AG10803 (cell line): Measurements from ENCODE around the gene ACE2.

Source experiments
- DNase-seq: peaks from one replicate; pipeline ENCODE4 v3.0.0; 2010; ENCODE audit warnings: low read depth
- H3K4me3 ChIP-seq: 2 replicates; pipeline ENCODE4 v1.5.1; 2011; ENCODE audit warnings: mild to moderate bottlenecking, low read length, control low read depth
- TF ChIP-seq, protein P1 (sequence below): conservative IDR thresholded peaks from 2 replicates; pipeline ENCODE4 v1.5.1; 2011; ENCODE audit warnings: mild to moderate bottlenecking, low read length, control low read depth, inconsistent platforms

Gene ACE2

GRCh38 chrX:15605226-15605625 is 4.5 kb upstream of the ACE2 start:
- TF ChIP-seq, protein P1, sequence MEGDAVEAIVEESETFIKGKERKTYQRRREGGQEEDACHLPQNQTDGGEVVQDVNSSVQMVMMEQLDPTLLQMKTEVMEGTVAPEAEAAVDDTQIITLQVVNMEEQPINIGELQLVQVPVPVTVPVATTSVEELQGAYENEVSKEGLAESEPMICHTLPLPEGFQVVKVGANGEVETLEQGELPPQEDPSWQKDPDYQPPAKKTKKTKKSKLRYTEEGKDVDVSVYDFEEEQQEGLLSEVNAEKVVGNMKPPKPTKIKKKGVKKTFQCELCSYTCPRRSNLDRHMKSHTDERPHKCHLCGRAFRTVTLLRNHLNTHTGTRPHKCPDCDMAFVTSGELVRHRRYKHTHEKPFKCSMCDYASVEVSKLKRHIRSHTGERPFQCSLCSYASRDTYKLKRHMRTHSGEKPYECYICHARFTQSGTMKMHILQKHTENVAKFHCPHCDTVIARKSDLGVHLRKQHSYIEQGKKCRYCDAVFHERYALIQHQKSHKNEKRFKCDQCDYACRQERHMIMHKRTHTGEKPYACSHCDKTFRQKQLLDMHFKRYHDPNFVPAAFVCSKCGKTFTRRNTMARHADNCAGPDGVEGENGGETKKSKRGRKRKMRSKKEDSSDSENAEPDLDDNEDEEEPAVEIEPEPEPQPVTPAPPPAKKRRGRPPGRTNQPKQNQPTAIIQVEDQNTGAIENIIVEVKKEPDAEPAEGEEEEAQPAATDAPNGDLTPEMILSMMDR = no peak
- DNase-seq = no peak
- no peak overlapping the region for H3K4me3 ChIP-seq

GRCh38 chrX:15602761-15603160 is 2.0 kb upstream of the ACE2 start:
- DNase-seq = no peak
- TF ChIP-seq, protein P1 = no peak
- no peak overlapping the region for H3K4me3 ChIP-seq

- TF ChIP-seq, protein P1 = no peak
- no peak overlapping the region for H3K4me3 ChIP-seq
- no peak for DNase-seq
Observed at GRCh38 chrX:15601932-15602331, 1.2 kb upstream of the ACE2 start.

DNA sequence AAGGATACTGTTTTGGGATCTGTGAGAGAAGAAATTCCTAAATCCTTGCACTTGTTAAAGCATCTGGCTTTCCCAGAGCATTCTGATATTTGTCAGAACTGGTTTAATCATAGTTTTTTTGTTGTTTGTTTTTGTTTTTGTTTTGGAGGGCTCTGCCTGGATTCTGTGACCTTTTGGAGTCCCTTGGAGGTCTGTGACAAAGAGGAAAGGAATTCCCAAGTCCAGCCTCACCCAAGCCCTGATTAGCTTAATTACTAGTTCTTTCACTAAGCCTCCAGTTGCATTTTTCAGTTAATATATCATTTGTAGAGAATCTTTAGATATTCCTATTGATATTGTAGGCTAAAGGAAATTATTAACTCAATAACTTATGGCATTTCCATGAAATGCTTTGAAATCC is 711 bp downstream of the ACE2 start:
- TF ChIP-seq, protein P1 = no peak

GRCh38 chrX:15599461-15599860 is 1.3 kb downstream of the ACE2 start:
- TF ChIP-seq, protein P1 = no peak
- no peak for DNase-seq
- H3K4me3 ChIP-seq = no peak overlapping the region

More for the DNA sequence above, 711 bp downstream of the ACE2 start:
- DNase-seq = no peak
- H3K4me3 ChIP-seq = no peak overlapping the region

GRCh38 chrX:15598026-15598425 is 2.7 kb downstream of the ACE2 start:
- no peak overlapping the region for H3K4me3 ChIP-seq
- TF ChIP-seq, protein P1 = no peak
- DNase-seq = no peak

DNA sequence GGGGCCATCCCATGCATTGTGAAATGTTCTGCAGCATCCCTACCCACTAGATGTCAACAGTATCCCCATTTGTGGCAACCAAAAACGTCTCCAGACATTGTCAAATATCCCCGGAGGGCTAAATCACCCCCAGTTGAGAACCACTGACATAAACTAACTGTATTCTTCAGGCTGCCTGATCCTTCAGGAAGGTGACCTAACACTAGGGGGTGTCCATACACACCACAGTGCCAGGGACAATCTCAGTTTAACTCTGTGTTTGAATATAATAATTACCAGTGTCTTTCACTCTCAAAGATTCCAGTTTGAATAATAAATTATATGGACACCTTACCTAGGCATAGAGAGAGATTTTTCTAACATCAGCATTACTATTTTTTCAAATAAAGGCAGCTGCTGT is 6.4 kb downstream of the ACE2 start:
- TF ChIP-seq, protein P1 = 0 out of 2 replicates have a peak, but pooled peaks have one; percentile 4
- H3K4me3 ChIP-seq = no peak overlapping the region
- DNase-seq = no peak
